HG03575 (cell line): ENCODE measurements around the gene HDAC4.

Source experiments
- ATAC-seq: cut with Tn5 transposase; IDR thresholded peaks from one replicate; pipeline ENCODE4 v1.9.1; 2021; ENCODE audit not compliant: unreplicated experiment, insufficient number of reproducible peaks, low FRiP score; ENCODE audit errors: extremely low read depth

Gene HDAC4

DNA sequence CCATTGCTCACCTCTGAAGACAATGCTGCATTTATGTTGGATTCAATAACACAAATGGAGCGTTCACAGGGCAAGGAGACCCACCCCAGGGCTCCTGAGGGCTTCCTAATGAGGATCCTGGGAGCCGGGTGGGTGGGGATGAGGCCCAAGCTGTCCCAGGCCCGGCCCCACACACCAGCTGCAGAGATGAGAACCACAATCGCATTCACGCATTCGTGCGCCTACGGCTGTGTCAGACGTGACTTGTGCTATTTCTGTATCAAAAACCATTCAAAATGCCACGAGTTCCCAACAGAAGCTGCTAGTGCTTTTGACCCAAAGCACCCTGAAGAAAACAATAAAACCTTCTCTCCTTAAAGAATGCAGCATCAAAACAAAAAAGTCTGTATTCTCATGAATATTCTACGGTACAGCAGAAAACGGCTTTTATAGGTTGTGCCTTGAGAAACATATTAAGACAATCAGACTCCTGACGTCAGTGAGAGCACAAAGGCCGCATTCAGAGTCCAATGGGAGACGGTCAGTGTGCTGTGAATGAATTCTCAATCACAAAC lies 205.4 kb downstream of the HDAC4 start:
- ATAC-seq, result no peak

GRCh38 chr2:239194731-239195317 lies 206.0 kb downstream of the HDAC4 start:
- ATAC-seq, result no peak

DNA sequence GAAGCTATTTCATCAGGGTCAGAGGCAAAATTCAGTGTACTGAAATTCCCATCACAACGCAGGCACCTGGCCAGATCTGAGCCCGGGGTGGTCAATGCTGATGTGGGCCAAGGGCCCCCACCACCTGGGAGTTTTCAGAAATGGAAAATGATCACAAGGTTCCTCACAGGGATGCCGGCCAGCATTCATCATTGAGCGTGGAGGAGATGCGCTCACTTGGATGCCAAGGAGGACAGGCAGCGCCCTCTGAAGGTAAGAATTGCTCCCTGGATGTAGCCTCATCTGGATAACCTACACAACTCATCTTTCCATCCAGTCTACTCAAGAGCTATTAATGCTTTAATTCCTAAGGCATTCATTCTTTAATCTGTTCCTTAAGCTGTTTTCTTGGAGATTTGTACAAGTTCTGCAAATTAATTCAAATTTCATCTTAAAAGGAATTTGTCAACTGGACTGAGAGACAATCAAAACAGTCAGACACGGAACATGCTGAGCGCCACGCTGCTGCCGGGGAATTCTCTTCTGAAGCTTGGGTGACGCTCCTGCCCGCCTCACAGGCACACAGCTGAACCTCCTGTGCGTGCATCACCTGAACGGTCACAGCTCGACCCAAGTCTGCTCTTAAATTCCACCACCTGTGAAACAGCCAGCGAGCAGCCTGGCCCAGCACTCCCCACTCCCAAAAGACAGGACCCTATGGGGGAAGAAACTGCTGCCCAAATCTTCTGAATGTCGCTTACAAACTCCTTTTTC lies 206.7 kb downstream of the HDAC4 start:
- ATAC-seq, result no peak

DNA sequence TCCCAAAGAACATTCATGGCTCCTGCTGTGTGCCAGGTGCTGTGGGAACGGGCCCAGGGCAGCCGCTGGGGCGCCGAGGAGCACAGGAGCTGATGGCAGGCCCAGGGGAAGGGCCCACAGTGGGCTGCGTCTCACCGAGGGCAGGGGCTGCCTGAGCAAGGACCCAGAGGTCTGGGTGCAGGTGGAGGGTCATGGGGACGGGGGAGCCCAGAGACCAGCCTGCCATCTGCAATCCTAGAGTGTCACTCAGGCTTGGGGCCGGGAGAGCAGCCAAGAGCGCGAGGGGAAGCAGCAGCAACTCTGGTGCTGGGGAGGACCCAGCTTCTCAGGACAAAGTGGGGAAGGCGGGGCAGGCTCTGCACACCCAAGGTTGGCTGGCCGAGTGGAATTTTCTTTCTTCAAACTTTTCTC lies 207.4 kb downstream of the HDAC4 start:
- no peak for ATAC-seq

DNA sequence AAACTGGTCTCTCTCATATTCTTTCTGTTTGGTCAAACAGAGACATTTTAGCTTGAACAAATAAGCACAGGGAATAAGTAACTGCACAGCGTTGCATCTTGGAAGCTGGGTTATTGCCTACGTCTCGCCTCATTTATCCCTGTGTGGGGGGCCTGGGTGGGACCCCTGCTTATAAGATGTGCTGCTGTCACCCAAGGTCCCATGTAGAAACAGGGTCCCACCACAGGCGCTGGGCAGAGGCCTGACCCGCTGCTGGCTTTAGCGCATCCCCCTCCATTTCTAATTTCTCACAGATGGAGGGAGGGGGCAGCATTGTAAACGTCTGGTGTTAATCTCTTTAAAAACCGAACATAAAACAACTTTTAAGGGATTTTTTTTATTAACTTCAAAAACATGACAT lies 207.8 kb downstream of the HDAC4 start:
- no peak for ATAC-seq

GRCh38 chr2:239192456-239192855 lies 208.4 kb downstream of the HDAC4 start:
- no peak for ATAC-seq

- no peak for ATAC-seq
Observed at GRCh38 chr2:239190921-239191885, 209.6 kb downstream of the HDAC4 start.

DNA sequence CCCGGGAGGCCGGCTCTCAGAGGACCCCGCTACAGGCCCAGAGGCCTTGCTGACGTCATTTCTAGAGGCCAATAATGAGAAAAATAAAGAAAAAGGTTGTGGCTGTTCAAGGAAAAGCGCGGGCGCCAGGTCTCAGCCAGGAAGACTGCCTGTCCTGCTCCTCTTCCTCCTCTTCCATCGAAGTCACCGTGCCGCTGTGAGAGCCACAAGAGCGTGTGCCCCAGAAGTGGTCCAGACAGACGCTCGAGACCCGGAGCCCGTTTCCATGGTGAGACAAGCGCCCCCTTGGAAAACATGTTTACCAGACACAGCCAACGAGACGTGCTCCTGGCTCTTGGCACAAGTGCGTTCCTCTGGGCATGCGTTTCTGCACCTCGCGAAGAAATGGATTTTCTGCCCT lies 210.5 kb downstream of the HDAC4 start:
- no peak for ATAC-seq

GRCh38 chr2:239189711-239190131 lies 211.1 kb downstream of the HDAC4 start:
- no peak for ATAC-seq

GRCh38 chr2:239188536-239188935 lies 212.3 kb downstream of the HDAC4 start:
- ATAC-seq, result no peak

DNA sequence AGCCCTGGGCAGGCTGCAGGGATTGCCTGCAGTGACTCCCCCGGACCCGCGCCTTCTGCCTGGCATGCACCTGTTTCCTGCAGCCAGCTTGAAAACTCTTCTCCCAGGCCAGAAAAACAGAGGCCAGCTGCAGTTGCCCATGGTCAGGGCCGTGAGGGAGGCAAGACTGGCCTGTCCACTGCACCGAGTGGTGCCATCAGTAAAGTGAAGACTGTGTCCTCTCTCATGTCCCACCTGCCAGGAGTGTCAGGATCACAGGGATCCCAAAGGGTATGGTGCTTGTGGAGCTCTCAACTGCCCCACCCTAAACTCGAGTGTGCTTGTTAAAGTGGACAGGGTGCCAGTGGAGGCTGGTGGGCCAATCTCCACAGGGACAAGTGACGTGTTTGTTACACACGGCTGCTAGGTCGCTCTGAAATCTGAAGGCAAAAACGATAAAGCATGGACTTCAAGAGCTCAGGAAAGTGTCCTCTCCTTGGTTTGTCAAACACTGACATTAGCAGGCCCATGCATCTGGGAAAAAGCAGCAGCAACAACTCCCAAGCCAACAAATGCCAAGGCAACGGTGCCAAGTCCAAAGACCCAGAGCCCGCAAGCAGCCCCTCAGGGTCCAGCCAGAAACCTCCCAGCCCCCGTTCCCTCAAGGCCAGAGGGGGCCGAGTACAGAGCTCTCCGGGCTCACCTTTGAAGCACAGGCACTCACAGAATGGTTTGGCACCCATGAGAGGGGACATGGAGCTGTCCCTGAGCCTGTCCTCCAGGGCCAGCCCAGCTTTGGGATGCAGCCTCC lies 213.2 kb downstream of the HDAC4 start:
- no peak for ATAC-seq

GRCh38 chr2:239186516-239187357 lies 214.1 kb downstream of the HDAC4 start:
- ATAC-seq, result no peak

- no peak for ATAC-seq
Observed at GRCh38 chr2:239184968-239185903, 215.6 kb downstream of the HDAC4 start.

DNA sequence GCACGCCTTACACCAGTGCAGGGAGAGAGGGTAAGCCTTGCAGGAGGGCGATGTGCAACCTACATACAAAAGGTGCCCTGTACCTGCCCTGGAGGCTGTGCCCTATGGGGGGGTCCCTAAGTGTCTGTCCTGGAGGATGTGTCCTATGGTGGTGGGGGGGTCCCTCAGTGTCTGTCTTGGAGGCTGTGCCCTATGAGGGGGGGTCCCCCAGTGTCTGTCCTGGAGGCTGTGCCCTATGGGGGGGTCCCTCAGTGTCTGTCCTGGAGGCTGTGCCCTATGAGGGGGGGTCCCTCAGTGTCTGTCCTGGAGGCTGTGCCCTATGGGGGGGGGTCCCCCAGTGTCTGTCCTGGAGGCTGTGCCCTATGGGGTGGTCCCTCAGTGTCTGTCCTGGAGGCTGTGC lies 216.6 kb downstream of the HDAC4 start:
- no peak for ATAC-seq

- ATAC-seq, result no peak
Observed at GRCh38 chr2:239182981-239183791, 217.6 kb downstream of the HDAC4 start.

DNA sequence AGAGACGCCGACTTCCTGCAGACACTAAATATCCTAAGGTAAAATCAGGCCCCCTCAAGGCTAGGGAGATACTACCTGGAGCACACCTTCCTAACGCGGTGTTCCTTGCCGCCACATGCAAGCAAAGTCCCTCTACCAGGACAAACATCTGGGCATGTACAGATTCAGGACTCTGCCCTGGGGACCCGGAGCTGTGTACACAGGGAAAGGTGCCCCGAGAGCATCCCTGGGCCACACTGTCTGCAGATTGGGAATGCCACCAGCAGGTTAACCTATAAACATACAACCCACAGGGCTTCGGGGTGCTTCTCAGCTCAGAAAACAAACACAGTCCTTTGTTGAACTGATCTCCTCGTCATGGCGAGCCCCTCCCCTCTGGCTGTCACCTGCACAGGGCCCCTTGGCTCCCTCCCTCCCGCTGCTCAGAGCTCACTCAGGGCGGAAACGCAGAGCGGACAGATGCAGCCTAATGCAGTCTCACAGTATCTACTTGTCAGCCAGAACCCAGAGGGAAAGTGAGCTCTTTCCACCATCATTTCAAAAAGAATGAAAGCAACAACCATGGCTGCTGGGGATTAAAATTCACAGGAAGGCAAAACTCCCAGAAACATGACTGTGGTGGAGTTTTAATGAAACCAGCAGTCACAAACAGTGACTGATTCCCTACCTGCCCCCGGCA lies 218.8 kb downstream of the HDAC4 start:
- ATAC-seq, result no peak
